Measurements from ENCODE around the gene FOXN1. TPM values are rescaled to one million over a fixed set of nuclear protein-coding genes. Genes with fewer than 3 reads are reported as not detected.
"Not testable (repeated sequence)": the region's sequence is repeated elsewhere in the genome, so short reads cannot be mapped to it uniquely, and the experiment has no call there.

FOXN1 gene
- total and polyA plus RNA-seq, 2 of the 13 experiments (the other 11 are each of a cell fraction or from before 2014, with no cell fraction given), result 0.01 TPM; not detected in 1

GRCh38 chr17:28467456-28468025, 38.6 kb upstream of the FOXN1 start:
- WGBS (ENCODE audit: low lambda C conversion rate), result 53% methylated on average over 17 of the region's 17 CpGs
- POLR2A ChIA-PET, result no interaction called here
- FAIRE-seq, result no peak

GRCh38 chr17:28468033-28468735, 38.0 kb upstream of the FOXN1 start:
- POLR2A ChIA-PET; BruUV-seq (replicated peaks); intact Hi-C loops (cut with micrococcal nuclease; ENCODE audit: unreplicated experiment); H3K9ac ChIP-seq (ENCODE audit: insufficient read depth, low read depth, low read length); H2AFZ ChIP-seq (ENCODE audit: low read length); DNase-seq (ENCODE audit: low spot score); H3K79me2 ChIP-seq (ENCODE audit: insufficient read depth, low read length); ATAC-seq; H3K36me3 ChIP-seq (replicated peaks in 1 of 2; ENCODE audit: control insufficient read depth in 1 of 2, insufficient read depth in 2 of 2, low read length in 2 of 2); in situ Hi-C loops (cut with HindIII; ENCODE audit: extremely low pct_ligation_motif_present, low pct_unique_long_range_greater_than_20kb); H3K27ac ChIP-seq (ENCODE audit: extremely low read length, insufficient read depth, low read length); FAIRE-seq; H3K9me3 ChIP-seq (ENCODE audit: low read length); H4K20me1 ChIP-seq (ENCODE audit: insufficient read depth, low read length); H3K4me2 ChIP-seq (ENCODE audit: low read depth, low read length); H3K4me3 ChIP-seq (replicated peaks in 1 of 3; ENCODE audit: insufficient read depth in 1 of 3, low read depth in 2 of 3, low read length in 3 of 3); CTCF ChIA-PET (ENCODE audit: low intra/inter-chr PET ratio, low total read pairs): not testable (repeated sequence)
- peaks cover 21% of the 10 kb centered on the region for H3K4me1 ChIP-seq (ENCODE audit: insufficient read depth, low read length)
- H3K27me3 ChIP-seq (ENCODE audit: control insufficient read depth in 1 of 2, insufficient read depth in 2 of 2, low read length in 2 of 2), result peaks cover 0 to 24% of the 10 kb centered on the region in 2 experiments; a peak in 2 of 5 replicates
- 64% methylated on average over 20 of the region's 20 CpGs for WGBS (ENCODE audit: low lambda C conversion rate)

More at GRCh38 chr17:28467456-28468025, 38.6 kb upstream of the FOXN1 start:
- TF ChIP-seq ELF1 (CRISPR knock-in tag; IDR thresholded peaks at IDR 0.05), result no peak
- TF ChIP-seq KMT2A (CRISPR knock-in tag; IDR thresholded peaks at IDR 0.05), result no peak
- TF ChIP-seq HMG20A (CRISPR knock-in tag; IDR thresholded peaks at IDR 0.05; ENCODE audit: borderline replicate concordance), result no peak
- TF ChIP-seq MED8 (CRISPR knock-in tag; IDR thresholded peaks at IDR 0.05; ENCODE audit: insufficient replicate concordance), result no peak
- no peak for TF ChIP-seq ZNF501 (CRISPR knock-in tag; IDR thresholded peaks at IDR 0.05)
- no peak for TF ChIP-seq XBP1 (CRISPR knock-in tag; IDR thresholded peaks at IDR 0.05)
- Histone ChIP-seq H3K27me3 (ENCODE audit: control insufficient read depth in 1 of 2, insufficient read depth in 2 of 2, low read length in 2 of 2) (peaks cover 0 to 24% of the 10 kb centered on the region in 2 experiments; a peak in 1 of 5 replicates), H3K4me3 (replicated peaks in 1 of 3; ENCODE audit: insufficient read depth in 1 of 3, low read depth in 2 of 3, low read length in 3 of 3) (no peak overlapping the region), H3K9ac (ENCODE audit: insufficient read depth, low read depth, low read length) (no peak overlapping the region), H4K20me1 (ENCODE audit: insufficient read depth, low read length) (no peaks in the 10 kb centered on the region), H3K4me1 (ENCODE audit: insufficient read depth, low read length) (peaks cover 21% of the 10 kb centered on the region), H3K27ac (ENCODE audit: extremely low read length, insufficient read depth, low read length) (no peak overlapping the region), H3K9me3 (ENCODE audit: low read length) (no peaks in the 10 kb centered on the region), H3K4me2 (ENCODE audit: low read depth, low read length) (no peak overlapping the region), H2AFZ (ENCODE audit: low read length) (no peak overlapping the region), H3K79me2 (ENCODE audit: insufficient read depth, low read length) (no peaks in the 10 kb centered on the region), H3K36me3 (replicated peaks in 1 of 2; ENCODE audit: control insufficient read depth in 1 of 2, insufficient read depth in 2 of 2, low read length in 2 of 2) (no peaks in the 10 kb centered on the region)
- intact Hi-C loops (cut with micrococcal nuclease; ENCODE audit: unreplicated experiment) (no loop called here), in situ Hi-C loops (cut with HindIII; ENCODE audit: extremely low pct_ligation_motif_present, low pct_unique_long_range_greater_than_20kb) (no loop called here)
- no TSS peak for BruUV-seq (replicated peaks)
- CTCF ChIA-PET (ENCODE audit: low intra/inter-chr PET ratio, low total read pairs), result no interaction called here
- DNase-seq (ENCODE audit: low spot score) (no peak), ATAC-seq (no peak)

Data from HepG2 (cell line).